Type B pancreatic cell (in vitro differentiated cells): ENCODE data around the gene MTG2. TPM values are rescaled to one million over a fixed set of nuclear protein-coding genes. Genes with fewer than 3 reads are reported as not detected.

Experiments
- DNase-seq: peaks from one replicate; pipeline ENCODE4 v3.0.0; 2021; ENCODE audit warnings: mixed read lengths; ENCODE audit not compliant: unreplicated experiment; ENCODE audit errors: extremely low spot score
- H3K27ac Mint-ChIP-seq: 2 replicates; pipeline ENCODE4 v1.8.0; 2021; ENCODE audit warnings: mild to moderate bottlenecking, mixed read lengths
- H3K27me3 Mint-ChIP-seq: 2 replicates; pipeline ENCODE4 v1.8.0; 2021; ENCODE audit warnings: mixed read lengths
- H3K36me3 Mint-ChIP-seq: 2 replicates; pipeline ENCODE4 v1.8.0; 2021; ENCODE audit warnings: mixed read lengths
- H3K4me1 Mint-ChIP-seq: one replicate; pipeline ENCODE4 v1.8.0; 2021; ENCODE audit warnings: mixed read lengths; ENCODE audit not compliant: unreplicated experiment
- H3K4me3 Mint-ChIP-seq: 2 replicates; pipeline ENCODE4 v1.8.0; 2021; ENCODE audit warnings: mild to moderate bottlenecking, mixed read lengths
- H3K9me3 Mint-ChIP-seq: 2 replicates; pipeline ENCODE4 v1.8.0; 2021; ENCODE audit warnings: mixed read lengths
- total RNA-seq: library from RNA; stranded (reverse); gene quantifications from 2 replicates; pipeline ENCODE4 v1.2.1, GENCODE V29; 2021; ENCODE audit warnings: low replicate concordance
- TF ChIP-seq, protein P1 (sequence below): fragments of 200-600 bp; sonication (generic); conservative IDR thresholded peaks from 2 replicates; pipeline ENCODE4 v1.5.0; 2021; ENCODE audit warnings: antibody characterized with exemption, mild to moderate bottlenecking

The MTG2 gene
- total RNA-seq, 1 donor from 2014 or later = 37.4 TPM

DNA sequence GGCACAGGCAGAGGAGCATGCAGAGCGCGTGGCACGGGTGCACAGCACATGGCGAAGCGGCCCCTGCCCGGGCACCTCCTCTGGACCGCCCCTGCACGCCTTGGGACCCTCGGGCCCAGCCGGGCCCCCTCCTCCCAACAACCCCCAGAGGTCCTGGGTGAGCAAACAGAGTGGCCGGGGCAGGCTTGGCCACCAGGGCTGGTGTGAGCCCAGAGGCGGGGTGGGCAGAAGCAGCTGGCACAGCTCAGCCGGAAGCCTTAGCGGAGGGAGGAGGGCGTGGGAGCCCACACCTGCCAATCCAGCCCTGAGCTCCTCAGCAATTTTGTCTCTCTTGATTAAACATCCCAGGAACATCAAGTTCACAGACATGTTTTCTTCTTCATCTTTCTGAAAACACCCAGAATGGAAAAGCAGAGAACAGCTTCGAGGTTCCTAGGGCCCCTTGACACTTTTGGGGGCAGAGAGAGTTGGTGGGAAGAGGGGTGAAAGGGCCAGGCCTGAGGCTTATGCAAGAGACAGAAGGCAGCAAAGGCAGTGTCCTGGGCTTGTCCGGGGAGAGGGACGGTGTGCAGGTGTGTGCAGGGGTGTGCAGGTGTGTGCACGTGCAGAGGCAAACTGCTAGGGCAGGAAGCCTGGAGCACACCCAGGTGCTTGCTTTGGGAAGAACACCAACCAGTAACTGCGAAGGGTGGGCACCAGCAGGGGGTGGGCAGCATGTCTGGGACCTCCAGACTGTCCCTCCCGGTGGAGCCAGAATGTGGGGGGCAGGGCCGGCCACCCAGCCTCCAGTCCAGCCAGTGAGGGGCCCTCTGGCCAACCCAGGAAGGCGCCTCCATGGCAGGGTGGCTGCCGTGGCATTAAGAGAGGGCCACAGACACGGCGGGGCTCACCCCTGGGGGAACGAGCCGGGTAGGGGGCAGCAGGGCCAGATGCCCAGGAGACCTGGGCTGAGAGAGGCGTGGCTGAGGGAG, 32.5 kb downstream of the MTG2 start:
- H3K4me3 Mint-ChIP-seq = no peak overlapping the region
- DNase-seq = no peak
- TF ChIP-seq, protein P1, sequence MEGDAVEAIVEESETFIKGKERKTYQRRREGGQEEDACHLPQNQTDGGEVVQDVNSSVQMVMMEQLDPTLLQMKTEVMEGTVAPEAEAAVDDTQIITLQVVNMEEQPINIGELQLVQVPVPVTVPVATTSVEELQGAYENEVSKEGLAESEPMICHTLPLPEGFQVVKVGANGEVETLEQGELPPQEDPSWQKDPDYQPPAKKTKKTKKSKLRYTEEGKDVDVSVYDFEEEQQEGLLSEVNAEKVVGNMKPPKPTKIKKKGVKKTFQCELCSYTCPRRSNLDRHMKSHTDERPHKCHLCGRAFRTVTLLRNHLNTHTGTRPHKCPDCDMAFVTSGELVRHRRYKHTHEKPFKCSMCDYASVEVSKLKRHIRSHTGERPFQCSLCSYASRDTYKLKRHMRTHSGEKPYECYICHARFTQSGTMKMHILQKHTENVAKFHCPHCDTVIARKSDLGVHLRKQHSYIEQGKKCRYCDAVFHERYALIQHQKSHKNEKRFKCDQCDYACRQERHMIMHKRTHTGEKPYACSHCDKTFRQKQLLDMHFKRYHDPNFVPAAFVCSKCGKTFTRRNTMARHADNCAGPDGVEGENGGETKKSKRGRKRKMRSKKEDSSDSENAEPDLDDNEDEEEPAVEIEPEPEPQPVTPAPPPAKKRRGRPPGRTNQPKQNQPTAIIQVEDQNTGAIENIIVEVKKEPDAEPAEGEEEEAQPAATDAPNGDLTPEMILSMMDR = no peak
- H3K9me3 Mint-ChIP-seq = no peaks in the 10 kb centered on the region
- H3K27ac Mint-ChIP-seq = no peak overlapping the region
- H3K4me1 Mint-ChIP-seq = peaks cover 4% of the 10 kb centered on the region
- no peaks in the 10 kb centered on the region for H3K36me3 Mint-ChIP-seq
- peaks cover 47% of the 10 kb centered on the region for H3K27me3 Mint-ChIP-seq

DNA sequence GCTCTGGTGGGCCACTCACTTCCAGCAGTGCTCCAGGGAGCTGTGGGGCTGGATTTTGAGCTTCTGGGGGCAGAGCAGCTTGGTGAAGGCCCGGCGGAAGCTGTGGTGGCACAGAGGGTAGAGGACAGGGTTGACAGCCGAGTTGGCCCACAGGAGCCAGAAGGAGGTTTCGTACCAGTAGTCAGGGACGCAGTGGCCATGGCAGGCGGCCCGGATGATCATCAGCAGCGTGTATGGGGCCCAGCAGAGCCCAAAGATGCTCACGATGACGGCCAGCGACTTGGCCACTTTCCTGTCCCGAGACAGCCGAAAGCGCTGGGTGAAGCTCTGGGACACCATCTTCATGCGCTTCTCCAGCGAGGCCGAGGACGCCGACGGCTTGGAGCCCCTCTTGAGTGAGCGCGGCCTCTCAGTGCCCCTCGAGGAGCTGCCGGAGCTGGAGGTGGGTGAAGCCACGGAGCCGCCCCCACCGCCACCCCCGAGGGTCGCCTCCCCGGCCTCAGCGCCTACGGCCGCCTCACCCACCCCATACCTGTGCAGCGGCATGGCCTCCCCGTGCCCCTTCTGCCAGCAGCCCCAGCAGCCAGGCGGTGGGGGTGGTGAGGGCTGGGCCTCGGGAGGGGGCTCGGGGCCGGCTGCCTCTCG, 33.3 kb downstream of the MTG2 start:
- TF ChIP-seq, protein P1 = no peak
- DNase-seq = no peak
- Mint-ChIP-seq H3K4me1 (peaks cover 4% of the 10 kb centered on the region), H3K27me3 (peaks cover 53% of the 10 kb centered on the region), H3K9me3 (no peaks in the 10 kb centered on the region), H3K27ac (no peak overlapping the region), H3K36me3 (no peaks in the 10 kb centered on the region), H3K4me3 (no peak overlapping the region)

DNA sequence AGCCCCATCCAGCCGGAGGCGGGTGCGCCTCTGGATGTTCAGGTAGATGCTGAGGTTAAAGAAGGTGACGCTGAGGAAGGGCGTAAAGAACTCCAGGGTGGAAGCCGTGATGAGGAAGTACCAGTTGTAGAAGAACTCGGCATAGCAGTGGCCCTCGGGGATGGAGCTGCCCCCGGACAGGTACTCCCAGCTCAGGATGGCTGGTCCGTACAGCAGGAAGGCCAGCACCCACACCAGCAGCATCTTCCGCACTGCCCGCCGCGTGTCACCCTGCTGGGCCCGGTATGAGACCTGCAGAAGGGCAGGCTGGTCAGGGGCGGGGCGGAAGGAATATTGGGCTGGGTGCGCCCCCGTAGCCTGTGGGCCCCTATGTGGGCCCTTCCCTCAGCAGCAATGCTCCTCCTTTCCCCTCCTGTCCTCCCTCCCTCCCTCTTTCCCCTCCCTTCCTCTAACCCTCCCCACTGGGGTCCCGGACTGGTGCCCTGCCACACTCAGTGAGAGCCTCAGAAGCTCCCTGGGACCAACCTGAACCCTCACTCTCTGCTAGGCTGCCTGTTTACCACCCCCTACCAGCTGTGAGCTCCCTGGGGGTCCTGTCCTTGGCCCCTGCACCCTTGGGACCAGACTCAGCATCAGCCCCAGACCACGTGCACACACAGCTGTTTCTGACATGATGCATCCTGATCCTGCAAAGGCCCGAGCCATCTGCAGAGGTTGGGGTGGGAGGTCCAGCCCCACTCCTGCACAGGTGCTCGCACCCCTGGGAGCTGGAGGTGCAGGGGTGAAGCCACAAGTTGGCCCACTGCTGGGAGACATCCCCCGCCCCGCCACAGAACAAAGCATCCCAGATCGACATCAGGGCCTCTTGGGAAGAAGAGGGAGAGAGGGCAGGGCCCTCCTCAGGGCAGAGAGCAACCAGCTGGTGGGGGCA, 34.1 kb downstream of the MTG2 start:
- Mint-ChIP-seq H3K4me1 (peaks cover 4% of the 10 kb centered on the region), H3K27ac (no peak overlapping the region), H3K27me3 (peaks cover 61% of the 10 kb centered on the region), H3K36me3 (no peaks in the 10 kb centered on the region), H3K9me3 (no peaks in the 10 kb centered on the region), H3K4me3 (no peak overlapping the region)
- DNase-seq = no peak
- TF ChIP-seq, protein P1 = no peak

GRCh38 chr20:62217913-62218773, 35.3 kb downstream of the MTG2 start:
- Mint-ChIP-seq H3K9me3 (no peaks in the 10 kb centered on the region), H3K36me3 (no peaks in the 10 kb centered on the region), H3K27me3 (peaks cover 70% of the 10 kb centered on the region), H3K27ac (no peak overlapping the region), H3K4me1 (no peaks in the 10 kb centered on the region), H3K4me3 (peak overlapping the region; percentile 28)
- no peak for DNase-seq
- TF ChIP-seq, protein P1 = no peak
